ENCODE measurements around the gene NT5DC3.

The NT5DC3 gene

DNA sequence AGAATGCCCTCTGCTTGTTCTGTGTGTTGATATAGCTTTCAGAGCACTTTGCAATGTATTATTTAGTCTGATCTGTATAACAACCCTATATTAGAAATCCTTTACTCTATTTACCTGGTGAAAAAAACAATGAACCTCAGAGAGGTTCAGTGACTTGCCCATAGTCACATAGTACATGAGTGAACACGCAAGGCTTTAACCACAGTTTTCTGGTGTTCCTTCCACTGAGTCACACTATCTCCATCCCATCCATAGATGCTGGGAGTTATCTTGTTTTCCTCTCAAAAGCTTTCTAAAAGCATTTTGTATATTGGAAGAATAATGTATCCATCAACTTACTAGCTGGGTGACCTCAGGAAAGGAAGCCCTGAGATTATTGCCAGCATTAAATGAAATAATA, 104.5 kb downstream of the NT5DC3 start:
- TF ChIP-seq, protein P1, sequence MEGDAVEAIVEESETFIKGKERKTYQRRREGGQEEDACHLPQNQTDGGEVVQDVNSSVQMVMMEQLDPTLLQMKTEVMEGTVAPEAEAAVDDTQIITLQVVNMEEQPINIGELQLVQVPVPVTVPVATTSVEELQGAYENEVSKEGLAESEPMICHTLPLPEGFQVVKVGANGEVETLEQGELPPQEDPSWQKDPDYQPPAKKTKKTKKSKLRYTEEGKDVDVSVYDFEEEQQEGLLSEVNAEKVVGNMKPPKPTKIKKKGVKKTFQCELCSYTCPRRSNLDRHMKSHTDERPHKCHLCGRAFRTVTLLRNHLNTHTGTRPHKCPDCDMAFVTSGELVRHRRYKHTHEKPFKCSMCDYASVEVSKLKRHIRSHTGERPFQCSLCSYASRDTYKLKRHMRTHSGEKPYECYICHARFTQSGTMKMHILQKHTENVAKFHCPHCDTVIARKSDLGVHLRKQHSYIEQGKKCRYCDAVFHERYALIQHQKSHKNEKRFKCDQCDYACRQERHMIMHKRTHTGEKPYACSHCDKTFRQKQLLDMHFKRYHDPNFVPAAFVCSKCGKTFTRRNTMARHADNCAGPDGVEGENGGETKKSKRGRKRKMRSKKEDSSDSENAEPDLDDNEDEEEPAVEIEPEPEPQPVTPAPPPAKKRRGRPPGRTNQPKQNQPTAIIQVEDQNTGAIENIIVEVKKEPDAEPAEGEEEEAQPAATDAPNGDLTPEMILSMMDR (IDR thresholded peaks at IDR 0.05; ENCODE audit: low read depth, low read length), result no peak
- no peak for DNase-seq (ENCODE audit: extremely low read depth, low read depth)

DNA sequence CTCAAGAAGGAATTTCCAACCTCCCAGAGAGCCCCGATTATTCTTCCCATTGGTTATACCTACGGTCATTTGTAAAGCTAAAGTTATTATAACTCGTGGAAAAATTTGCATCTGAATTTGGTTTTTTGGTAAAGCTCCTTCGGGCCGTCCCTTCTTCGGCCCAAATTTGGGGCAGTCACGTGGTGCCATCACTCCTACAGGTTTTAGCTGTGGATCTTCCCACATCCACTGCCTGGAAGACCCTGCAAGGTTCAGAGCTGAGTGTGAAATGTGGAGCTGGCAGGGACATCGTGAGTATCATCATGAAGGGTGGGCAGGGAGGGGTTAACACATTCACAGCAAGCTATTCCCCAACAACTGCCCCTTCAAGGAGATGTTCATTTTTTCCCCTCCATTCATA, 105.7 kb downstream of the NT5DC3 start:
- DNase-seq (ENCODE audit: extremely low read depth, low read depth), result no peak
- TF ChIP-seq, protein P1 (IDR thresholded peaks at IDR 0.05; ENCODE audit: low read depth, low read length), result no peak

DNA sequence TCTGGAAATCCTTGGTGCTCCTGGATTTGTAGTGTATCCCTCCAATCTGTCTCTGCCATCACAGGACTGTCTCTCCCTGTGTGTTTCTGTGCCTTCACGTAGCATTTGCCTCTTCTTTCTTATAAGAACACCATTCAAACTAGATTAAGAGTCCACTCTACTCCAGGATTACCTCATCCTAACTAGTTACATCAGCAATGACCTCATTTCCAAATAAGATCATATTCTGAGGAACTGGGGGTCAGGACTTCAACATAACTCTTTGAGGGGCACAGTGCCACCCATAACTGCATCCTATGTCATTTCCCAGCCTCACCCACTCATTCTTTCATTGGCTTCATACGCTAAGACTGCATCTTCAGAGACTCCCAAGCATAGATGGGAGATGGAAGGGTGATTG, 106.2 kb downstream of the NT5DC3 start:
- TF ChIP-seq, protein P1 (IDR thresholded peaks at IDR 0.05; ENCODE audit: low read depth, low read length), result no peak
- DNase-seq (ENCODE audit: extremely low read depth, low read depth), result no peak

DNA sequence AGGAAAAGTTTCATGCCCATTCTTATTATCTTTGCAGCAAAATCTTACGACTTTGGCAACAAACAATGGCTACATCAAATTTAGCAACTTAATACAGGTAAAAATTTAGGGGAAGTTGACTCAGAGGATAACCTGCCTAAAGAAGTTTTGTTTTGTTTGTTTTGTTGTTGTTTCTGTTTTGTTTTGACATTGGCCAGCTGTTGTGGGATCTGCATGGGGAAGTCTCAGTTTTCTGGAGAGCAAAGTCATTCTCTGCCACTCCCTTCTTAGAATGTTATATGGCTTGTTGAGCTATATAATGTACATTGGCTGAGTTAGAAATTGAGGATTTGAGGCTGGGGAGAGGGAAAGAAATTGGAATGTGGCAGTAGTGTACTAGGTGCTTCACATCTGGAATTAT, 109.5 kb downstream of the NT5DC3 start:
- TF ChIP-seq, protein P1 (IDR thresholded peaks at IDR 0.05; ENCODE audit: low read depth, low read length), result no peak
- DNase-seq (ENCODE audit: extremely low read depth, low read depth), result no peak

DNA sequence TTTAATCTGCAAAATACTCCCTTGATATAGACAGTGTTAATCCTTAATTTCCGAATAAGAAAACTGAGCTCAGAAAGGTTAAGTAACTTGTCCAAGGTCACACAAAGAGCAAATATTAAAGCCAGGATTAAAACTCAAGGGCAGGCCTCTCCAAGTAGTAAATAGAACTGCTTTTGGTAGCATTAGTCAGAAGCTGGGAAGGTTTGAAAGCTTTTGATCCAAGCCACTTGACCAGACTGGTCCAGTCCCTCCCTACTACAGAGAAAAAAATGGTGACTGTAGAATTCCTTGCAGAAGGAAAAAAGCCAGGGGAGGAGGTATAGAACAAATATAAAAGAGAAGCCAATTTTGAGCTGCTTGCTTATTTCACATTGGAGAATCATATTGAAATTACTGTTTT, 111.5 kb downstream of the NT5DC3 start:
- TF ChIP-seq, protein P1 (IDR thresholded peaks at IDR 0.05; ENCODE audit: low read depth, low read length), result no peak
- no peak for DNase-seq (ENCODE audit: extremely low read depth, low read depth)

DNA sequence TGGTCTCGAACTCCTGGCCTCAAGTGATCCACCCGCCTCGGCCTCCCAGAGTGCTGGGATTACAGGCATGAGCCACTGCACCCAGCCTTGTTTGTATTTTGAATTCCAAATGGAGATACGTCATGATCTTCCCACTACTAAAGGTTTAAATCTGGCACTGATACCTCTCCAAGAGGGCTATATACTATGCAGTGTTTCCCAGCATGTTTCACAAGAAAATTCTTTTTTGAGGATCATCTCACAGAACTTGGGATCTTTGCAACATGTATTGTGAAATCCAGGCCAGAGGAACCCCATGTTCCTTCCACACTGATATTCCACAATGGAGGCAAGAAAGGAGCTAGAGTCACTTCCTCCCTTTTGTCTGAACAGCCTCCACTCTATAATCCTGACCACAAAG, 112.7 kb downstream of the NT5DC3 start:
- TF ChIP-seq, protein P1 (IDR thresholded peaks at IDR 0.05; ENCODE audit: low read depth, low read length), result no peak
- DNase-seq (ENCODE audit: extremely low read depth, low read depth), result no peak

DNA sequence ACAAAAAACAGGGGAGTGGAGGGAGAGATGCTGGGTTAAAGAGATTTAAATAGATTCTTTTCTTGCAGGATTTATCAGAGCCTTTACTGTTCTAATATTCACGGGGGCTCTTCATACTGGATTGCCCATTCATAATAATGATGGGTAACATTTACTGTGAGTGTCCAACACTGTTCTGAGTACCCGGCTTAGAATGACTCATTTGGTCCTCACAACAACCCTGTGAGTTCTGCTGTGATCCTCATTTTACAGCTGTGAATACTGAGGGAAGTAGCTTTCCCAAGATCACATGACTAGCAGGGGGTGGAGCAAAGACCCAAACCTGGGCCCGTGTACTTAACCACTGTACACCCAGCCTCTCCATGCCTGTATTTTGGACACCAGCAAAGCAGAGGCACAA, 113.4 kb downstream of the NT5DC3 start:
- TF ChIP-seq, protein P1 (IDR thresholded peaks at IDR 0.05; ENCODE audit: low read depth, low read length), result no peak
- DNase-seq (ENCODE audit: extremely low read depth, low read depth), result no peak
